H1 (cell line): ENCODE data around the gene TCEA2. TPM values are rescaled to one million over a fixed set of nuclear protein-coding genes. Genes with fewer than 3 reads are reported as not detected.

Experiments
- CTCF ChIA-PET: fragments of 300-600 bp; sonication (Branson Sonifier 250); formaldehyde crosslinking; loops from one replicate; lab custom pipeline; 2021; ENCODE audit not compliant: partially characterized antibody; lab: Charles Lee
- POLR2A ChIA-PET: fragments of 300-600 bp; sonication (Branson Sonifier 250); formaldehyde crosslinking; loops from one replicate; lab custom pipeline; 2021; ENCODE audit warnings: inconsistent platforms; ENCODE audit not compliant: partially characterized antibody; lab: Charles Lee
- DNase-seq, 2 experiments: peaks; one replicate each; pipeline versions ENCODE4 v3.0.0 to v3.0.0-alpha.2; 2010 to 2022; ENCODE audit warnings: low spot score in 2 of 2, low read depth in 1 of 2, mixed read lengths in 1 of 2
- FAIRE-seq: peaks from 2 replicates; lab custom pipeline; 2011; peaks lifted over from hg19 to GRCh38; lab: Jason Lieb, UNC
- H2AFZ ChIP-seq: 2 replicates; pipeline ENCODE4 v1.8.1; 2012; ENCODE audit warnings: low read length, inconsistent platforms
- H2AK5ac ChIP-seq: 2 replicates; pipeline ENCODE4 v1.6.1; 2013; ENCODE audit warnings: low read depth, low read length
- H2BK120ac ChIP-seq: replicated peaks from 2 replicates; pipeline ENCODE3; 2013; ENCODE audit warnings: low read depth, low read length, inconsistent platforms
- H2BK12ac ChIP-seq: 2 replicates; pipeline ENCODE4 v1.6.1; 2013; ENCODE audit warnings: low read depth, low read length
- H2BK15ac ChIP-seq: 2 replicates; pipeline ENCODE4 v1.6.1; 2013; ENCODE audit warnings: low read length
- H2BK20ac ChIP-seq: 2 replicates; pipeline ENCODE4 v1.6.1; 2013; ENCODE audit warnings: low read length
- H2BK5ac ChIP-seq: 2 replicates; pipeline ENCODE4 v1.6.1; 2013; ENCODE audit warnings: low read depth, low read length
- H3K14ac ChIP-seq: 2 replicates; pipeline ENCODE4 v1.6.1; 2013; ENCODE audit warnings: inconsistent platforms; ENCODE audit not compliant: insufficient read length
- H3K18ac ChIP-seq: 2 replicates; pipeline ENCODE4 v1.6.1; 2013; ENCODE audit warnings: low read length; ENCODE audit errors: extremely low read depth
- H3K23ac ChIP-seq: 2 replicates; pipeline ENCODE4 v1.6.1; 2013; ENCODE audit warnings: inconsistent platforms; ENCODE audit not compliant: insufficient read length
- H3K23me2 ChIP-seq: 2 replicates; pipeline ENCODE4 v1.6.1; 2013; ENCODE audit warnings: low read depth, low read length
- H3K27ac ChIP-seq: 2 replicates; pipeline ENCODE4 v1.6.1; 2011; ENCODE audit warnings: low read depth, low read length, inconsistent platforms
- H3K27me3 ChIP-seq, 4 experiments: replicated peaks in 1 of 4; 1 replicate in 1 of 4; 2 replicates in 3 of 4; pipeline versions ENCODE4 v1.6.1 to v1.8.1; 2011 to 2013; ENCODE audit warnings: low read length in 3 of 4, mild to moderate bottlenecking in 3 of 4, inconsistent platforms in 2 of 4, mixed read lengths in 2 of 4, moderate library complexity in 1 of 4; ENCODE audit not compliant: control insufficient read depth in 3 of 4, insufficient read depth in 3 of 4; ENCODE audit errors: extremely low read depth in 1 of 4
- H3K36me3 ChIP-seq, 4 experiments: 2 replicates each; pipeline versions ENCODE4 v1.6.1 to v1.8.1; 2011 to 2013; ENCODE audit warnings: mild to moderate bottlenecking in 4 of 4, low read length in 3 of 4, moderate library complexity in 2 of 4, control low read depth in 1 of 4, inconsistent platforms in 1 of 4; ENCODE audit not compliant: insufficient read depth in 4 of 4, control insufficient read depth in 2 of 4
- H3K4ac ChIP-seq: replicated peaks from 2 replicates; pipeline ENCODE3; 2013; ENCODE audit warnings: low read length, low read depth, mixed read lengths, inconsistent platforms; ENCODE audit not compliant: insufficient read length
- H3K4me1 ChIP-seq, 4 experiments: replicated peaks in 1 of 4; 1 replicate in 1 of 4; 2 replicates in 3 of 4; pipeline versions ENCODE4 v1.6.1 to v1.8.1; 2011 to 2013; ENCODE audit warnings: low read length in 3 of 4, inconsistent platforms in 2 of 4, mixed read lengths in 1 of 4; ENCODE audit not compliant: insufficient read depth in 4 of 4, control insufficient read depth in 3 of 4
- H3K4me2 ChIP-seq, 2 experiments: 2 replicates each; pipeline versions ENCODE4 v1.6.1 to v1.8.1; 2011 to 2013; ENCODE audit warnings: low read depth in 2 of 2, low read length in 2 of 2, control low read depth in 1 of 2, inconsistent platforms in 1 of 2, mild to moderate bottlenecking in 1 of 2; ENCODE audit not compliant: insufficient read depth in 1 of 2
- H3K4me3 ChIP-seq, 4 experiments: fragments of 200-600, 300-600 bp in 1 of 4; sonication (generic), shearing (Covaris generic), sonication (Bioruptor Twin) in 1 of 4; 2 replicates each; pipeline versions ENCODE4 v1.5.1 to v1.8.1; 2011 to 2016; ENCODE audit warnings: low read length in 4 of 4, low read depth in 3 of 4, control low read depth in 2 of 4, inconsistent platforms in 2 of 4, mild to moderate bottlenecking in 2 of 4, mixed read lengths in 1 of 4, moderate library complexity in 1 of 4; ENCODE audit not compliant: insufficient read depth in 2 of 4; ENCODE audit errors: extremely low read depth in 1 of 4
- H3K56ac ChIP-seq: replicated peaks from 2 replicates; pipeline ENCODE3; 2013; ENCODE audit warnings: low read depth, mild to moderate bottlenecking, mixed read lengths, low read length, inconsistent platforms; ENCODE audit not compliant: insufficient read length
- H3K79me1 ChIP-seq: 2 replicates; pipeline ENCODE4 v1.6.1; 2013; ENCODE audit warnings: low read depth, low read length, control low read depth
- H3K79me2 ChIP-seq, 2 experiments: 2 replicates each; pipeline versions ENCODE4 v1.6.1 to v1.8.1; 2012 to 2013; ENCODE audit warnings: low read length in 2 of 2, mild to moderate bottlenecking in 2 of 2, inconsistent platforms in 1 of 2; ENCODE audit not compliant: insufficient read depth in 2 of 2, control insufficient read depth in 1 of 2
- H3K9ac ChIP-seq, 4 experiments: replicated peaks in 1 of 4; 1 replicate in 1 of 4; 2 replicates in 3 of 4; pipeline versions ENCODE4 v1.6.1 to v1.8.1; 2011 to 2013; ENCODE audit warnings: low read depth in 3 of 4, low read length in 3 of 4, control low read depth in 2 of 4, mild to moderate bottlenecking in 2 of 4, moderate library complexity in 2 of 4, inconsistent platforms in 1 of 4; ENCODE audit errors: extremely low read depth in 1 of 4
- H3K9me3 ChIP-seq, 2 experiments: 2 replicates each; pipeline versions ENCODE4 v1.6.1 to v1.8.1; 2012 to 2013; ENCODE audit warnings: mild to moderate bottlenecking in 2 of 2, moderate library complexity in 2 of 2, control low read depth in 1 of 2, inconsistent platforms in 1 of 2, low read depth in 1 of 2, low read length in 1 of 2, mixed read lengths in 1 of 2; ENCODE audit not compliant: insufficient read depth in 2 of 2
- H4K20me1 ChIP-seq, 2 experiments: replicated peaks in 1 of 2; 2 replicates each; pipeline versions ENCODE3 to v1.8.1; 2011 to 2013; ENCODE audit warnings: inconsistent platforms in 2 of 2, low read length in 2 of 2, mild to moderate bottlenecking in 1 of 2; ENCODE audit not compliant: insufficient read depth in 2 of 2, control insufficient read depth in 1 of 2
- H4K5ac ChIP-seq: 2 replicates; pipeline ENCODE4 v1.6.1; 2013; ENCODE audit warnings: low read length, low read depth, mixed read lengths, inconsistent platforms; ENCODE audit not compliant: insufficient read length
- H4K8ac ChIP-seq: 2 replicates; pipeline ENCODE4 v1.8.0; 2013; ENCODE audit warnings: mild to moderate bottlenecking, moderate library complexity, low read length, inconsistent platforms; ENCODE audit not compliant: insufficient read depth; ENCODE audit errors: extremely low read depth
- H4K91ac ChIP-seq: replicated peaks from 2 replicates; pipeline ENCODE3; 2013; ENCODE audit warnings: low read length, mixed read lengths, inconsistent platforms; ENCODE audit not compliant: insufficient read length
- BACH1 ChIP-seq: IDR thresholded peaks from 2 replicates; pipeline ENCODE4 v1.6.1; 2012; ENCODE audit warnings: low read length, improper control_type of control experiment
- CHD1 ChIP-seq: IDR thresholded peaks from 2 replicates; pipeline ENCODE4 v1.6.1; 2012; ENCODE audit warnings: low read depth, low read length, improper control_type of control experiment
- CREB1 ChIP-seq: IDR thresholded peaks from 2 replicates; pipeline ENCODE4 v1.6.1; 2012; ENCODE audit warnings: inconsistent platforms
- EGR1 ChIP-seq: IDR thresholded peaks from 2 replicates; pipeline ENCODE4 v1.6.1; 2011; ENCODE audit warnings: low read depth, low read length, borderline replicate concordance
- EZH2 ChIP-seq: fragments of 200-600 bp; sonication (generic); IDR thresholded peaks from 2 replicates; pipeline ENCODE4 v1.7.1; 2012; ENCODE audit warnings: low read depth, mild to moderate bottlenecking, moderate library complexity, low read length, inconsistent platforms; ENCODE audit not compliant: severe bottlenecking
- RFX5 ChIP-seq: IDR thresholded peaks from 2 replicates; pipeline ENCODE4 v1.6.1; 2011; ENCODE audit warnings: low read depth, low read length, improper control_type of control experiment, borderline replicate concordance
- SAP30 ChIP-seq: fragments of 300-600 bp; sonication (generic); IDR thresholded peaks from 2 replicates; pipeline ENCODE4 v1.7.1; 2012; ENCODE audit warnings: low read length, moderate library complexity, mild to moderate bottlenecking, inconsistent platforms; ENCODE audit not compliant: insufficient read depth, insufficient replicate concordance
- SIRT6 ChIP-seq: IDR thresholded peaks from one replicate; pipeline ENCODE4 v1.7.1; 2012; ENCODE audit warnings: low read length, inconsistent platforms
- SRF ChIP-seq: IDR thresholded peaks from 2 replicates; pipeline ENCODE4 v1.6.1; 2011; ENCODE audit warnings: mild to moderate bottlenecking, low read depth, low read length, moderate library complexity
- TEAD4 ChIP-seq: IDR thresholded peaks from 2 replicates; pipeline ENCODE4 v1.6.1; 2012; ENCODE audit warnings: low read depth, low read length, inconsistent platforms, mixed read lengths
- YY1 ChIP-seq: IDR thresholded peaks from 2 replicates; pipeline ENCODE4 v1.6.1; 2011; ENCODE audit warnings: low read depth, mild to moderate bottlenecking, low read length
- WGBS, 2 experiments: shearing (Covaris generic) in 1 of 2; methylation state at CpG; one replicate each; pipeline versions ENCODE4 v1.1.6 to v1.1.7; 2013 to 2015; ENCODE audit warnings: low lambda C conversion rate in 2 of 2, mixed read lengths in 2 of 2, inconsistent platforms in 1 of 2, low coverage in 1 of 2, missing lambda C conversion rate in 1 of 2; ENCODE audit not compliant: insufficient replicate concordance in 2 of 2, insufficient coverage in 1 of 2, insufficient read length in 1 of 2; ENCODE audit errors: extremely low coverage in 1 of 2, missing lambda C conversion rate in 1 of 2; 5-methylcytosine and 5-hydroxymethylcytosine counted together
- polyA plus RNA-seq, 7 experiments: library from polyadenylated mRNA; depleted of rRNA in 3 of 7; stranded (reverse) in 5 of 7; unstranded in 2 of 7; fragments of >200 nt in 5 of 7; fragments of 200-250 nt in 2 of 7; gene quantifications; 1 replicate in 5 of 7; 2 replicates in 1 of 7; 4 replicates in 1 of 7; pipeline versions ENCODE4 v1.2.1 to v1.2.3, GENCODE V29; 2011 to 2013; ENCODE audit warnings: missing spikeins in 2 of 7, mixed read lengths in 2 of 7
- total RNA-seq: library from RNA; stranded (reverse); fragmentation: NEBNext Ultra II Directional; extraction: Animal tissue kit (Norgen Biotek cat#: 25700); gene quantifications from 2 replicates; pipeline ENCODE4 v1.2.1, GENCODE V29; 2021
- TF ChIP-seq, protein P1 (sequence below): IDR thresholded peaks from 2 replicates; pipeline ENCODE4 v1.6.1; 2012; ENCODE audit warnings: inconsistent platforms

TCEA2 gene
- total and polyA plus RNA-seq, 2 of the 8 experiments (the other 6 are each of a cell fraction or from before 2014, with no cell fraction given): 41.4 to 42.3 TPM

DNA sequence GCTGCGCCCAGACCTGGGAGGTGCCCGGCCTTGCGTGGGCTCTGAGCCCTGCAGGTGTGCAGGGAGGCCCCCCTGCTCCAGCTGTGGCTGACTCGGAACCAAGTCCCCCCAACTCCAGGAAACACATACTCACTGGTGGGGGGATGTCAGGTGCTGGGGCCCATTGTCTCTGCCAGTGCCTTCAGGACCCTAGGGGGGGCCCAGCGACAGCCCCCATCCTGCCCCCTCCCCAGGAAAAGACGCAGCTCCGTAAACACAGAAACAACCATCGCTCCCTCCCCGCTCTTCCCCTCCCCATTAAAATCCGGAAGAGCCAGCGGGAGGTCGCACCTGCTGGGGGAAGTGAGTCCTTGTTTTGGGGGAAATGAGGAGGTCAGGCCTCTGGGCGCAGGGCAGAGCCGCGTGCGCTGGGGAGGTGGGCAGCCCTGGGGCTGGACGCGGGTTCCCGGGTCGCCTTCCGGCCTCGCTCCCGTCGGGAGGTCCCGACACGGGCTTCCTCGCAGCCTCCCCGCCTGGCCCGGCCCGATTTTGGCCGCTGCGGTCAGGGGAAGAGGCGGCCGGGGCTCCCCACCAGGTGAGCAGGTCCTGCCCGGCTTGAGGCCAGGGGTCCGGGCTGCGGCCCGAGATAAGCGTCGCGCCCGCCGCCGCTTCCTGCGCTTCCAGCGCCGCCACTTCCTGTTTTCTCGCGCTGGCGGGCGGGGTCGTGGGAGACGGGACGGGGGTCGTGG, 20.8 kb upstream of the TCEA2 start:
- ChIA-PET CTCF (interaction anchor here (0.6 to 7.3 kb wide), 8 partner anchors 9 to 241 kb away, joined by 3 to 73 read pairs (median 8); partner anchors contain the start of genes OPRL1 and RGS19), POLR2A (interaction anchor here (0.8 to 1.0 kb wide), 2 partner anchors 12 to 186 kb away, joined by 3 read pairs; no protein-coding TSS in a partner anchor)
- Histone ChIP-seq H2BK120ac (no peak overlapping the region), H4K91ac (no peak overlapping the region), H3K56ac (no peak overlapping the region), H4K20me1 (no peaks in the 10 kb centered on the region), H3K36me3 (no peaks in the 10 kb centered on the region; a peak in 1 of 8 replicates), H3K9me3 (no peaks in the 10 kb centered on the region), H3K4me2 (peak overlapping the region; percentile 63 to 74; a peak in 3 of 4 replicates), H3K79me1 (no peaks in the 10 kb centered on the region), H2AFZ (no peak overlapping the region), H3K4me1 (peaks cover 0 to 20% (median 8%) of the 10 kb centered on the region in 4 experiments; a peak in 6 of 7 replicates), H3K23ac (no peak overlapping the region), H3K23me2 (peaks cover 3% of the 10 kb centered on the region; the same call in 1 of the 2 replicates), H4K5ac (no peak overlapping the region), H3K27me3 (peaks cover 28 to 85% (median 72%) of the 10 kb centered on the region in 4 experiments), H3K14ac (no peak overlapping the region), H2AK5ac (no peak overlapping the region; the same call in 1 of the 2 replicates), H3K79me2 (no peaks in the 10 kb centered on the region), H3K4ac (no peak overlapping the region), H2BK12ac (peak overlapping the region; percentile 68; the same call in 1 of the 2 replicates), H2BK15ac (peak overlapping the region; percentile 16; the same call in 1 of the 2 replicates), H2BK20ac (no peak overlapping the region; the same call in 1 of the 2 replicates), H3K27ac (no peak overlapping the region), H2BK5ac (no peak overlapping the region), H4K8ac (peak overlapping the region; percentile 62; the same call in 1 of the 2 replicates), H3K18ac (no peak overlapping the region; the same call in 1 of the 2 replicates), H3K9ac (no peak overlapping the region), H3K4me3 (peak overlapping the region; percentile 26 to 66 (median 41))
- FAIRE-seq (no peak), DNase-seq (no peak)
- 6% methylated on average over 21 of the region's 55 CpGs; no CpG with 5 or more reads in 1 of the 2 experiments for WGBS, 2 experiments
- no peak for TF ChIP-seq RFX5
- no peak for TF ChIP-seq CREB1
- no peak for TF ChIP-seq SRF
- TF ChIP-seq SAP30: no peak
- TF ChIP-seq EGR1: no peak
- TF ChIP-seq, protein P1, sequence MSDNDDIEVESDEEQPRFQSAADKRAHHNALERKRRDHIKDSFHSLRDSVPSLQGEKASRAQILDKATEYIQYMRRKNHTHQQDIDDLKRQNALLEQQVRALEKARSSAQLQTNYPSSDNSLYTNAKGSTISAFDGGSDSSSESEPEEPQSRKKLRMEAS: 0 out of 2 replicates have a peak, but pooled peaks have one; percentile 27
- TF ChIP-seq SIRT6: no peak
- TF ChIP-seq YY1: no peak
- TF ChIP-seq CHD1: no peak
- TF ChIP-seq TEAD4: no peak
- no peak for TF ChIP-seq BACH1
- peak; percentile 58 for TF ChIP-seq EZH2
